ENCODE results near the gene TSPAN9. TPM values are rescaled to one million over a fixed set of nuclear protein-coding genes. Genes with fewer than 3 reads are reported as not detected.

TSPAN9 gene
- total RNA-seq, 2 donors from 2014 or later: 14.0 to 18.5 TPM

DNA sequence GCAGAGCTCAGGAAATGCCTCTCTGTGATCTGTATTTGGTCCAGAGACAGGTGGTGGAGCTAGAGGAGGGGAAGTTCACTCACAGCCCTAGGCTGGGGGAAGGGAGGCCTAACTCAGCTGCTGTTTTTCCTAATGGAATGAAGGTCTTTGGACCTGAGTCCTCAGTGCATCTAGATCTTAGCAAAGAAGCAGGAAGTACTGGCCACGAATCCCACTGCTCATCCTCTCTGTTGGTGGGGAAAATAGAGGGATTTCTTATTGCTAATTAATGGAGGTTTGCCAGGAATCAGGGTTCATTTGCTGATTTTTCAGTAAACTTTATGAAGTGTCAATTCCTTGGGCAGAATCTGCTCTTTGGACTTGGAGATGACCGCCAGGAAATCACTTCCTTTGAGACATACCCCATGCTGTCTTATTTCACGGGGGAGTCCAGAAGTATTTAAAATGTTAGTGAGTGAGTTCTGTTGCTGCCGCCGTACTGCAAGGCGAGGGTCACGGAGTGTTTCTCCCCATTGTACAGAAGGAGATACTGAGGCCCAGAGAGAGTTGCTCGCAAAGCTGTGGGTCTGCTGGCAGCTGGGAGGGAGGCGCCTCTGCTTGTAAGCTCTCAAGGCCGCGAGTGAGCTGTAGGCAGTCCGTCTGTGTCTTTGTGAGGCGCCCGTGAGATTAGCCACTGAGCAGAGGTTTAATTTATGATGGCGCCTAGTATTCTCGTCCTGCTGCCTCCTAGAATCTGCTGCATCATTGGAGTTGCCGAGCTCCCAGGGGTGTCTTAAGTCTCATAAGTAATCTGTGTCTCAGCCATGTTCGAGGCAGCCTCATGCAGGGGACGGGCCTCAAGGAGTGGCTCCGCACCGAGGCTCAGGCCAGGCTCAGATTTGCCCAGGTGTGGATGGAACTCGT lies 88.2 kb downstream of the TSPAN9 start:
- Histone ChIP-seq H3K27ac (no peak overlapping the region), H3K4me1 (no peaks in the 10 kb centered on the region), H3K9me3 (no peaks in the 10 kb centered on the region), H3K4me3 (no peak overlapping the region), H3K36me3 (replicated peaks in 1 of 2; ENCODE audit: insufficient read depth in 1 of 2, low read depth in 2 of 2) (no peaks in the 10 kb centered on the region), H3K27me3 (no peaks in the 10 kb centered on the region)
- whole genome bisulfite sequencing, 2 donors: 87 to 95% methylated on average over 16 to 22 of the region's 22 CpGs
- no peak for TF ChIP-seq POLR2A (IDR thresholded peaks at IDR 0.05)
- intact Hi-C loops (cut with DNase I): no loop called here
- no peak for ATAC-seq
- DNase-seq: no peak

DNA sequence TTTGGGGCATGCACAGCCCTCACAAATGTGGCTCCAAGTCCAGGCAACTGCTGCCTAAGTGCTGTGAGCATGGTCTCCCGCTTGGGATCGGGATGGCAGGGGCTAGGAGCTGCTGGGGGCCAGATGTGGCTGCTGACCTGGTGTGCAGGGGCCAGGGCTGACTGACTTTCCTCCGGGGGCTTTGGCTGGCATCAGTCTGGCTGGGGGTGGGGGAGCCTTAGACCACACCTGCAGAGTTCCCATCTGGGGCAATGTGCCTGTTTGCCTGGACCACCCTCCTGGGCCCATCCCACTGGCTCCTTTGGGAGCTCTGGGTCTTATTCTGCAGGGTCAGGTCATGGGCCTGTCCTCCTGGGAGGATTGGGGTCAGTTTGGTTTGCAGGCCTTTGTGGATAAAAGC lies 90.5 kb downstream of the TSPAN9 start:
- no peaks in the 10 kb centered on the region for H3K27me3 ChIP-seq
- intact Hi-C loops (cut with DNase I): no loop called here
- ATAC-seq (no peak), DNase-seq (no peak)
- 100% methylated on average over 3 of the region's 3 CpGs; no CpG with 5 or more reads in 1 of the 2 donors for WGBS, 2 donors
- no peak overlapping the region for H3K4me3 ChIP-seq
- H3K4me1 ChIP-seq: no peaks in the 10 kb centered on the region
- no peak for TF ChIP-seq POLR2A (IDR thresholded peaks at IDR 0.05)
- TF ChIP-seq, protein P1, sequence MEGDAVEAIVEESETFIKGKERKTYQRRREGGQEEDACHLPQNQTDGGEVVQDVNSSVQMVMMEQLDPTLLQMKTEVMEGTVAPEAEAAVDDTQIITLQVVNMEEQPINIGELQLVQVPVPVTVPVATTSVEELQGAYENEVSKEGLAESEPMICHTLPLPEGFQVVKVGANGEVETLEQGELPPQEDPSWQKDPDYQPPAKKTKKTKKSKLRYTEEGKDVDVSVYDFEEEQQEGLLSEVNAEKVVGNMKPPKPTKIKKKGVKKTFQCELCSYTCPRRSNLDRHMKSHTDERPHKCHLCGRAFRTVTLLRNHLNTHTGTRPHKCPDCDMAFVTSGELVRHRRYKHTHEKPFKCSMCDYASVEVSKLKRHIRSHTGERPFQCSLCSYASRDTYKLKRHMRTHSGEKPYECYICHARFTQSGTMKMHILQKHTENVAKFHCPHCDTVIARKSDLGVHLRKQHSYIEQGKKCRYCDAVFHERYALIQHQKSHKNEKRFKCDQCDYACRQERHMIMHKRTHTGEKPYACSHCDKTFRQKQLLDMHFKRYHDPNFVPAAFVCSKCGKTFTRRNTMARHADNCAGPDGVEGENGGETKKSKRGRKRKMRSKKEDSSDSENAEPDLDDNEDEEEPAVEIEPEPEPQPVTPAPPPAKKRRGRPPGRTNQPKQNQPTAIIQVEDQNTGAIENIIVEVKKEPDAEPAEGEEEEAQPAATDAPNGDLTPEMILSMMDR (IDR thresholded peaks at IDR 0.05): no peak
- no peak overlapping the region for H3K27ac ChIP-seq
- H3K36me3 ChIP-seq (replicated peaks in 1 of 2; ENCODE audit: insufficient read depth in 1 of 2, low read depth in 2 of 2): no peaks in the 10 kb centered on the region
- no peaks in the 10 kb centered on the region for H3K9me3 ChIP-seq

DNA sequence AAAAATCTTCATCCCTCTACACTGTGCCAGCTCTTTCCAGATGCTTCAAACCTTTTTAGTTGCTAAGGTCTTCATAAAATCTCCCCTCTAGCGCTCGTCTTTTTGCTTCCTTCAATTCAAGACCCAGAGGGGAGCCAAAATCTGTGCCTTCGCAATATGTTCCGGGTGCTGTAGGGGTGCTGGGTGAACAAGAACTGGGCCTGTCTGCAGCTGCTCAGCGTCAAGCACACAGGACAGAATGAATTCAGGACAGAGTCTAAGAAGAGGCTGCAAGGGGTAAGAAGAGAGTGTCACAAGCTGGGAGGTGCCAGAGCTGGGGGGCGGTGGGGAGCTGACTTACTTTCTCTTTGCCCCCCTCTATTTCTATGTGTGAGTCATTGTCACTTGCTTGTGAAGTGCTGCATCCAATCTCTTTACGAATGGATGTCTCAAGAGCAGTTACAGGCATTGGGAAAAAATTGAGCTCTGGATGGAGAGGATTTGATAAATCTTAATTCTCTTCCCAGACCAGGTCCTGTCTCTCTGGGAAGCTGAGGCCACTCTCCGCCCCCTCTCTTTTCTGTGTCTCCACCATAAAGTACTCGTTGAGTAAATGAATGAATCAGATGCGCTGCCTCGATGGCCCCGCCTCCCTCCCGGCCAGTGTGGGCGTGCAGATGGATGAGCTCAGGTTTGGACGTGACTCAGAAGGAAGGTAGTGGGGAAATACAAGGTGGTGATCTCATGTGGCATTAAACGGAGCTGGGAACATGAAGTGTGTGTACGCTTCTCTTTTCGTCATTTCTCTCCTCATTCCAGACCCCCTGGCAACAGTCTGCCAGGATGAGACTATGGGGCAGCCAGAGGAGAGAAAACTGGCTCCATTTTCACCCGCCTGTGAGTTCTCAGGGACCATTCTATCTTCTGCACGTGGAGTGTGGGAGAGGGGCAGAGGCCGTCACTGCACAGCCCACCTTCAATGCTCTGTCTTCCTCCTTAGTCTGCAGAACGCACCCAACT lies 91.3 kb downstream of the TSPAN9 start:
- DNase-seq (peak in 2 of 4 donors; percentile 37 to 39), ATAC-seq (no peak)
- Histone ChIP-seq H3K4me3 (no peak overlapping the region), H3K27ac (no peak overlapping the region), H3K4me1 (no peaks in the 10 kb centered on the region), H3K36me3 (replicated peaks in 1 of 2; ENCODE audit: insufficient read depth in 1 of 2, low read depth in 2 of 2) (no peaks in the 10 kb centered on the region), H3K9me3 (no peaks in the 10 kb centered on the region), H3K27me3 (no peaks in the 10 kb centered on the region)
- TF ChIP-seq POLR2A (IDR thresholded peaks at IDR 0.05): no peak
- TF ChIP-seq, protein P1 (IDR thresholded peaks at IDR 0.05): no peak
- 76 to 84% methylated on average over 22 of the region's 22 CpGs for WGBS, 2 donors
- intact Hi-C loops (cut with DNase I): no loop called here

DNA sequence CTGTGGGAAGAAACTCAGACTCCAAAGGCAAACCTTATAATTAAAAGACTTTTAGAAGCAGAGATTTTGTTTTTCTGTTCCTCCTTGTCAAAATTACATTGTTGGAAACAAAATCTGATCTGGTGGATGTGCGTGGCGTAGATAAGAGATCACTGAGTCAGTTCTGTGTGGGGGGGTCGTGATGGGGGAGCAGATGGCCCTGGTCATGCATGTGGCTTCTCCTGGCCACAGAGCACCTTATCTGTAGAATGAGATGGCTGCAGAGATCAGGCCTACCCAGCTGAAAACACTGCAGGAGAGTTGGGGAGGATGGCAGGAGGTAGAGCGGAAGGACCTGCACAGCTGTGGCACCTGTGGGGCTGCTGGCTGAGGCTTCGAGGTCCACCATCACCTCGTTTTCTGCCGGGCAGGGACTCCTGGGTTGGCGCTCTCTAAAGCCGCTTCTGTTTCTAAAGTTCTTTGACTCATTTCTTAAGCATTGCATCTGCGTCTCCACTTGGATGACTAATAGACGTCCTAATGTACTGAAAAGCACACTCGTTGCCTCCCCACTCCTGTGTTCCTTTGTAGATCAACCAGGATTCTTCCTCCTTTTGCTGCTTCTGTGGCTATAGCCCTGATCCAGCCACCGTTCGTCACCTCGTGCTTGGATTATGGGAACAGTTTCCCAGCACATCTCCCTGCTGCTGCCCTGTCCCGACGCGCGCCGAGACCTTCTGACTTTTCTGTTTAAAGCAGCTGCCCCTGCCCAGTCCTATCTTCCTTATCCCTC lies 93.4 kb downstream of the TSPAN9 start:
- Histone ChIP-seq H3K4me1 (no peaks in the 10 kb centered on the region), H3K36me3 (replicated peaks in 1 of 2; ENCODE audit: insufficient read depth in 1 of 2, low read depth in 2 of 2) (no peaks in the 10 kb centered on the region), H3K4me3 (no peak overlapping the region), H3K27ac (no peak overlapping the region), H3K9me3 (no peaks in the 10 kb centered on the region), H3K27me3 (no peaks in the 10 kb centered on the region)
- no peak for ATAC-seq
- no peak for DNase-seq
- 85 to 89% methylated on average over 19 to 20 of the region's 20 CpGs for WGBS, 2 donors
- TF ChIP-seq, protein P1 (IDR thresholded peaks at IDR 0.05): no peak
- TF ChIP-seq POLR2A (IDR thresholded peaks at IDR 0.05): no peak
- intact Hi-C loops (cut with DNase I): no loop called here

Measured in body of pancreas (tissue), 4 donors.